Common myeloid progenitor, CD34-positive (primary cell): Measurements from ENCODE around the gene TBX18. TPM values are rescaled to one million over a fixed set of nuclear protein-coding genes. Genes with fewer than 3 reads are reported as not detected.

Source experiments
- CTCF ChIA-PET: fragments of 350-600 bp; sonication (Branson Sonifier 250); formaldehyde crosslinking; loops from one replicate; lab custom pipeline; 2021; ENCODE audit warnings: antibody characterized with exemption; lab: Charles Lee
- POLR2A ChIA-PET: fragments of 350-600 bp; sonication (Branson Sonifier 250); formaldehyde crosslinking; loops from one replicate; lab custom pipeline; 2021; ENCODE audit warnings: antibody characterized with exemption; lab: Charles Lee
- DNase-seq, 3 donors: peaks; one replicate each; pipeline versions ENCODE4 v3.0.0 to v3.0.0-alpha.2; 2013
- H3K27ac ChIP-seq, 2 experiments: 1 replicate in 1 of 2; 2 replicates in 1 of 2; pipeline ENCODE4 v1.7.0; 2013; ENCODE audit warnings: inconsistent platforms in 2 of 2, low read length in 2 of 2, mild to moderate bottlenecking in 2 of 2, low read depth in 1 of 2, moderate library complexity in 1 of 2; ENCODE audit not compliant: severe bottlenecking in 2 of 2, insufficient read depth in 1 of 2, poor library complexity in 1 of 2
- H3K27me3 ChIP-seq, 5 experiments: replicated peaks in 2 of 5; 1 replicate in 3 of 5; 2 replicates in 2 of 5; pipeline versions ENCODE4 v1.6.1 to v1.7.0; 2013; ENCODE audit warnings: low read length in 4 of 5, mild to moderate bottlenecking in 2 of 5, moderate library complexity in 2 of 5, inconsistent platforms in 1 of 5; ENCODE audit not compliant: insufficient read depth in 5 of 5, control insufficient read depth in 4 of 5
- H3K36me3 ChIP-seq, 4 experiments: 1 replicate in 2 of 4; 2 replicates in 2 of 4; pipeline versions ENCODE4 v1.6.1 to v1.7.0; 2013; ENCODE audit warnings: low read length in 3 of 4, control low read depth in 1 of 4, mild to moderate bottlenecking in 1 of 4; ENCODE audit not compliant: control insufficient read depth in 4 of 4, insufficient read depth in 4 of 4
- H3K4me1 ChIP-seq, 4 experiments: 1 replicate in 3 of 4; 2 replicates in 1 of 4; pipeline versions ENCODE4 v1.6.1 to v1.7.1; 2013; ENCODE audit warnings: low read length in 3 of 4, mild to moderate bottlenecking in 3 of 4, control low read depth in 1 of 4, inconsistent platforms in 1 of 4, moderate library complexity in 1 of 4; ENCODE audit not compliant: control insufficient read depth in 4 of 4, insufficient read depth in 4 of 4; ENCODE audit errors: control extremely low read depth in 1 of 4
- H3K4me3 ChIP-seq, 7 experiments: 1 replicate in 4 of 7; 2 replicates in 3 of 7; pipeline versions ENCODE4 v1.5.1 to v1.7.0; 2013; ENCODE audit warnings: mild to moderate bottlenecking in 7 of 7, low read length in 6 of 7, moderate library complexity in 6 of 7, inconsistent platforms in 2 of 7, low read depth in 2 of 7, control low read depth in 1 of 7; ENCODE audit not compliant: insufficient read depth in 4 of 7, control insufficient read depth in 1 of 7; ENCODE audit errors: extremely low read depth in 1 of 7
- H3K9me3 ChIP-seq, 5 experiments: 1 replicate in 4 of 5; 2 replicates in 1 of 5; pipeline versions ENCODE4 v1.6.1 to v1.7.1; 2013; ENCODE audit warnings: low read length in 4 of 5, mild to moderate bottlenecking in 2 of 5, inconsistent platforms in 1 of 5, low read depth in 1 of 5, moderate library complexity in 1 of 5; ENCODE audit not compliant: control insufficient read depth in 4 of 5, insufficient read depth in 2 of 5; ENCODE audit errors: control extremely low read depth in 1 of 5
- WGBS: methylation state at CpG from one replicate; pipeline ENCODE4 v1.1.5; 2013; ENCODE audit not compliant: insufficient coverage; 5-methylcytosine and 5-hydroxymethylcytosine counted together
- polyA plus RNA-seq: library from polyadenylated mRNA; unstranded; fragments of 120-200 nt; gene quantifications from one replicate; pipeline ENCODE4 v1.2.1, GENCODE V29; 2013

The TBX18 gene
- polyA plus RNA-seq: not detected

- WGBS: 2% methylated on average over 28 of the region's 42 CpGs
- Histone ChIP-seq H3K27me3 (peaks cover 33 to 98% (median 59%) of the 10 kb centered on the region in 5 experiments), H3K36me3 (no peaks in the 10 kb centered on the region), H3K4me1 (peaks cover 6 to 22% (median 17%) of the 10 kb centered on the region in 4 experiments), H3K4me3 (peak within 1 kb of the TSS; percentile 6 to 57 (median 39)), H3K27ac (no peak within 1 kb of the TSS), H3K9me3 (peaks cover 0 to 9% (median 3%) of the 10 kb centered on the region in 5 experiments)
- ChIA-PET CTCF (interaction anchor here (1.6 kb wide), 1 partner anchor 9 kb away, joined by 3 read pairs; no protein-coding TSS in a partner anchor), POLR2A (no interaction called here)
- peak in 1 of 3 donors; percentile 54 for DNase-seq
Measured at GRCh38 chr6:84764332-84765049, at the start of gene TBX18. TSS of gene TBX18 (minus strand) at chr6:84764598. CDS start at chr6:84764181, 417 bp downstream.

GRCh38 chr6:84811351-84811750 lies 47.0 kb upstream of the TBX18 start:
- ChIA-PET CTCF (interaction anchor here (0.8 kb wide), 1 partner anchor 33 kb away, joined by 3 read pairs; no protein-coding TSS in a partner anchor), POLR2A (no interaction called here)
- Histone ChIP-seq H3K27me3 (peaks cover 0 to 3% (median 0%) of the 10 kb centered on the region in 5 experiments), H3K36me3 (no peaks in the 10 kb centered on the region), H3K4me3 (no peak overlapping the region), H3K27ac (no peak overlapping the region), H3K9me3 (no peaks in the 10 kb centered on the region), H3K4me1 (no peaks in the 10 kb centered on the region)
- no peak for DNase-seq

- POLR2A ChIA-PET: no interaction called here
- DNase-seq: no peak
- H3K27ac ChIP-seq: no peak overlapping the region
- H3K4me1 ChIP-seq: no peaks in the 10 kb centered on the region
- no peak overlapping the region for H3K4me3 ChIP-seq
- CTCF ChIA-PET: no interaction called here
- WGBS: 17% methylated on average over 2 of the region's 4 CpGs
- peaks cover 0 to 3% (median 0%) of the 10 kb centered on the region in 5 experiments for H3K27me3 ChIP-seq
- no peaks in the 10 kb centered on the region for H3K36me3 ChIP-seq
- no peaks in the 10 kb centered on the region for H3K9me3 ChIP-seq
Measured at GRCh38 chr6:84809455-84809854, 45.1 kb upstream of the TBX18 start.

- CTCF ChIA-PET: no interaction called here
Measured at GRCh38 chr6:84808491-84809061, 44.2 kb upstream of the TBX18 start.

GRCh38 chr6:84805145-84805544 lies 40.7 kb upstream of the TBX18 start:
- H3K27ac ChIP-seq: no peak overlapping the region
- H3K9me3 ChIP-seq: no peaks in the 10 kb centered on the region
- H3K36me3 ChIP-seq: no peaks in the 10 kb centered on the region
- ChIA-PET POLR2A (no interaction called here), CTCF (no interaction called here)
- H3K27me3 ChIP-seq: peaks cover 0 to 1% (median 0%) of the 10 kb centered on the region in 5 experiments
- no peak for DNase-seq
- no peaks in the 10 kb centered on the region for H3K4me1 ChIP-seq
- WGBS: 88% methylated on average over 1 of the region's 1 CpG
- H3K4me3 ChIP-seq: no peak overlapping the region

More at GRCh38 chr6:84808491-84809061, 44.2 kb upstream of the TBX18 start:
- Histone ChIP-seq H3K27ac (no peak overlapping the region), H3K4me1 (no peaks in the 10 kb centered on the region), H3K4me3 (no peak overlapping the region), H3K36me3 (no peaks in the 10 kb centered on the region), H3K9me3 (no peaks in the 10 kb centered on the region), H3K27me3 (peaks cover 0 to 3% (median 0%) of the 10 kb centered on the region in 5 experiments)
- no peak for DNase-seq
- WGBS: 96% methylated on average over 5 of the region's 6 CpGs
- POLR2A ChIA-PET: no interaction called here

GRCh38 chr6:84804720-84805119 lies 40.3 kb upstream of the TBX18 start:
- H3K4me3 ChIP-seq: no peak overlapping the region
- H3K9me3 ChIP-seq: no peaks in the 10 kb centered on the region
- DNase-seq: no peak
- ChIA-PET POLR2A (no interaction called here), CTCF (no interaction called here)
- WGBS: 85% methylated on average over 2 of the region's 3 CpGs
- no peak overlapping the region for H3K27ac ChIP-seq
- H3K4me1 ChIP-seq: no peaks in the 10 kb centered on the region
- H3K27me3 ChIP-seq: peaks cover 0 to 1% (median 0%) of the 10 kb centered on the region in 5 experiments
- no peaks in the 10 kb centered on the region for H3K36me3 ChIP-seq

- Histone ChIP-seq H3K36me3 (no peaks in the 10 kb centered on the region), H3K9me3 (no peaks in the 10 kb centered on the region), H3K27me3 (peaks cover 0 to 3% (median 0%) of the 10 kb centered on the region in 5 experiments), H3K4me3 (no peak overlapping the region), H3K27ac (no peak overlapping the region), H3K4me1 (no peaks in the 10 kb centered on the region)
- CTCF ChIA-PET: no interaction called here
- DNase-seq: no peak
- WGBS: 100% methylated on average over 1 of the region's 3 CpGs
- POLR2A ChIA-PET: no interaction called here
Measured at GRCh38 chr6:84801250-84801649, 36.9 kb upstream of the TBX18 start.
